Stomach (tissue), 9 donors: ENCODE measurements around the gene CFAP69. TPM values are rescaled to one million over a fixed set of nuclear protein-coding genes. Genes with fewer than 3 reads are reported as not detected.
"Not testable (repeated sequence)": the region's sequence is repeated elsewhere in the genome, so short reads cannot be mapped to it uniquely, and the experiment has no call there.

Source experiments
- DNase-seq, 2 donors: peaks; one replicate each; pipeline versions ENCODE4 v3.0.0 to v3.0.0-alpha.2; 2013 to 2019
- H3K27ac ChIP-seq, 5 donors: fragments of 200-600 bp in 4 of 5; sonication (generic) in 4 of 5; one replicate each; pipeline ENCODE4 v1.5.1; 2013 to 2019; ENCODE audit warnings: mild to moderate bottlenecking in 1 of 5, moderate library complexity in 1 of 5
- H3K27me3 ChIP-seq, 3 donors: fragments of 200-600 bp; sonication (generic); one replicate each; pipeline ENCODE4 v1.5.1; 2017 to 2019; ENCODE audit warnings: mixed run types in 1 of 3
- H3K36me3 ChIP-seq, 4 donors: fragments of 200-600 bp; sonication (generic); 1 replicate in 3 of 4; 2 replicates in 1 of 4; pipeline ENCODE4 v1.5.1; 2016 to 2019
- H3K4me1 ChIP-seq, 4 donors: fragments of 200-600 bp; sonication (generic); one replicate each; pipeline ENCODE4 v1.5.1; 2016 to 2019
- H3K4me3 ChIP-seq, 4 donors: fragments of 200-600 bp; sonication (generic) in 3 of 4; one replicate each; pipeline ENCODE4 v1.5.1; 2016 to 2019; ENCODE audit warnings: mild to moderate bottlenecking in 1 of 4
- H3K9me3 ChIP-seq, 4 donors: fragments of 200-600 bp; sonication (generic); one replicate each; pipeline ENCODE4 v1.5.1; 2016 to 2019
- EP300 ChIP-seq: sonication (generic); formaldehyde crosslinking; IDR thresholded peaks from one replicate; pipeline ENCODE4 v1.6.1; 2017; ENCODE audit warnings: antibody characterized with exemption
- POLR2A ChIP-seq, 4 donors: fragments of 450-650 bp; IDR thresholded peaks; one replicate each; pipeline ENCODE4 v1.6.1; 2016; ENCODE audit warnings: antibody characterized with exemption in 4 of 4, control low read depth in 2 of 4, mild to moderate bottlenecking in 1 of 4, moderate library complexity in 1 of 4
- POLR2AphosphoS5 ChIP-seq, 3 donors: sonication (generic); formaldehyde crosslinking; IDR thresholded peaks; one replicate each; pipeline ENCODE4 v1.6.1; 2016; ENCODE audit warnings: antibody characterized with exemption in 3 of 3
- WGBS, 5 donors: extraction: QIAGEN DNeasy Blood & Tissue Kit in 3 of 5; methylation state at CpG; one replicate each; pipeline versions ENCODE4 v1.1.5 to v1.1.7; 2013 to 2018; 5-methylcytosine and 5-hydroxymethylcytosine counted together
- intact Hi-C: fragments of 100-400 bp; cut with DNase I; formaldehyde crosslinking; loops from one replicate; pipeline ENCODE4 v1.15.1; 2023; ENCODE audit warnings: low total_unique reads
- polyA plus RNA-seq, 3 donors: library from polyadenylated mRNA; stranded (reverse); fragments of 200-250 nt; gene quantifications; one replicate each; pipeline ENCODE4 v1.2.3, GENCODE V29; 2013
- total RNA-seq, 5 donors: library from RNA; depleted of rRNA; stranded (reverse); fragments of >200 nt; gene quantifications; one replicate each; pipeline versions ENCODE4 v1.1.0 to v1.2.3, GENCODE V29; 2014 to 2016
- TF ChIP-seq, protein P1 (sequence below), 7 experiments: fragments of 450-650 bp in 4 of 7; fragments of 200-600 bp in 3 of 7; sonication (generic) in 3 of 7; IDR thresholded peaks; one replicate each; pipeline ENCODE4 v1.5.1; 2016 to 2019; ENCODE audit warnings: antibody characterized with exemption in 7 of 7, control low read depth in 2 of 7, mild to moderate bottlenecking in 1 of 7
- donor health status: healthy with polysubstance abuse.
- donor health status: Bipolar disorder and iron deficiency.
- donor health status: healthy.

CFAP69 gene
- total and polyA plus RNA-seq, 8 donors = 0.87 to 22.0 (median 5.5) TPM

DNA sequence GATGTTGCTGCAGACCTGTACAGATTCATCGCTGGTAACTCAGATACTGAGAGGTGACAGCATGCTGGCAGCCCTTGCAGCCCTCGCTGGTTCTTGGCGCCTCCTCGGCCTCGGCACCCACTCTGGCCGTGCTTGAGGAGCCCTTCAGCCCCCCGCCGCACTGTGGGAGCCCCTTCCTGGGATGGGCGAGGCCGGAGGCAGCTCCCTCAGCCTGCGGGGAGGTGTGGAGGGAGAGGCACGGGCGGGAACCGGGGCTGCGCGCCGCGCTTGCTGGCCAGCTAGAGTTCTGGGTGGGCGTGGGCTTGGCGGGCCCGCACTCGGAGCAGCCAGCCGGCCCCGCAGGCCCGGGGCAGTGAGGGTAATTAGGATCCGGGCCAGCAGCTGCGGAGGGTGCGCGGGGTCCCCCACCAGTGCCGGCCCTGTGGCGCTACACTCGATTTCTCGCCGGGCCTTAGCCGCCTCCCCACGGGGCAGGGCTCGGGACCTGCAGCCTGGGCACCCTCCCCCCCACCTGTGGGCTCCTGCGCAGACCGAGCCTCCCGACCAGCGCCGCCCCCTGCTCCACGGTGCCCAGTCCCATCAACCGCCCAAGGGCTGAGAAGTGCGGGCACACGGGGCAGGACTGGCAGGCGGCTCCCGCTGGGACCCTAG is 89.3 kb downstream of the CFAP69 start:
- H3K27ac ChIP-seq = no peak overlapping the region

DNA sequence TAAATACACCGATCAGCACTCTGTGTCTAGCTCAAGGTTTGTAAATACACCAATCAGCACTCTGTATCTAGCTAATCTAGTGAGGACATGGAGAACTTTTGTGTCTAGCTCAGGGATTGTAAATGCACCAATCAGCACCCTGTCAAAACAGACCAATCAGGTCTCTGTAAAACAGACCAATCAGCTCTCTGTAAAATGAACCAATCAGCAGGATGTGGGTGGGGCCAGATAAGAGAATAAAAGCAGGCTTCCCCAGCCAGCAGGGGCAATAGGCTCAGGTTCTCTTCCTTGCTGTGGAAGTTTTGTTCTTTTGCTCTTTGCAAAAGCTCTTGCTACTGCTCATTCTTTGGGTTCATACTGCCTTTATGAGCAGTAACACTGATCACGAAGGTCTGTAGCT is 90.0 kb downstream of the CFAP69 start:
- 84 to 95% (median 91%) methylated on average over 2 of the region's 2 CpGs for WGBS, 5 donors
- H3K27ac ChIP-seq, H3K9me3 ChIP-seq: not testable (repeated sequence)

More for the DNA sequence above, 89.3 kb downstream of the CFAP69 start:
- Histone ChIP-seq H3K4me3 (no peak overlapping the region), H3K9me3 (no peaks in the 10 kb centered on the region), H3K36me3 (no peaks in the 10 kb centered on the region), H3K4me1 (no peaks in the 10 kb centered on the region), H3K27me3 (no peaks in the 10 kb centered on the region)
- no peak for DNase-seq
- intact Hi-C loops = no loop called here
- 80 to 97% (median 93%) methylated on average over 31 to 48 of the region's 48 CpGs for WGBS, 5 donors
- TF ChIP-seq, protein P1, sequence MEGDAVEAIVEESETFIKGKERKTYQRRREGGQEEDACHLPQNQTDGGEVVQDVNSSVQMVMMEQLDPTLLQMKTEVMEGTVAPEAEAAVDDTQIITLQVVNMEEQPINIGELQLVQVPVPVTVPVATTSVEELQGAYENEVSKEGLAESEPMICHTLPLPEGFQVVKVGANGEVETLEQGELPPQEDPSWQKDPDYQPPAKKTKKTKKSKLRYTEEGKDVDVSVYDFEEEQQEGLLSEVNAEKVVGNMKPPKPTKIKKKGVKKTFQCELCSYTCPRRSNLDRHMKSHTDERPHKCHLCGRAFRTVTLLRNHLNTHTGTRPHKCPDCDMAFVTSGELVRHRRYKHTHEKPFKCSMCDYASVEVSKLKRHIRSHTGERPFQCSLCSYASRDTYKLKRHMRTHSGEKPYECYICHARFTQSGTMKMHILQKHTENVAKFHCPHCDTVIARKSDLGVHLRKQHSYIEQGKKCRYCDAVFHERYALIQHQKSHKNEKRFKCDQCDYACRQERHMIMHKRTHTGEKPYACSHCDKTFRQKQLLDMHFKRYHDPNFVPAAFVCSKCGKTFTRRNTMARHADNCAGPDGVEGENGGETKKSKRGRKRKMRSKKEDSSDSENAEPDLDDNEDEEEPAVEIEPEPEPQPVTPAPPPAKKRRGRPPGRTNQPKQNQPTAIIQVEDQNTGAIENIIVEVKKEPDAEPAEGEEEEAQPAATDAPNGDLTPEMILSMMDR (IDR thresholded peaks at IDR 0.05) = no peak
- no peak for TF ChIP-seq POLR2A (IDR thresholded peaks at IDR 0.05)

DNA sequence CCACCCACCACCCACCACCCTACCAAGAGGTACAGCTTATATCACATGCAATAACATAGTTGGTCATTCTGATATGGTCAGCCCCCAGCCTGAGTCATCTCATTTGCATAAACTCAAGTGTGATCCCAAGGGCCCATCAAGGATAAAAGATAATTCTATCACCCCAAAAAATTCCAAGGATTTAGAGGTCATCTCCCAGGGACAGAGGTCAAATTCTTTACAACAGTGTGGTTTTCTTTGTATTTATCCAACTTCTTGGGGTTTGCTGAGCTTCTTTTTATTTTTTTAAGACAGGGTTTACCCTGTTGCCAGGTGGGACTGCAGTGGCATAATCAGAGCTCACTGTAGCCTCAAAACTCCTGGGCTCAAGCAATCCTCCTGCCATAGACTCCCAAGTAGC is 92.1 kb downstream of the CFAP69 start:
- intact Hi-C loops = no loop called here
- no peaks in the 10 kb centered on the region for H3K9me3 ChIP-seq
- H3K36me3 ChIP-seq = no peaks in the 10 kb centered on the region
- no peak overlapping the region for H3K27ac ChIP-seq
- no peak overlapping the region for H3K4me3 ChIP-seq
- H3K4me1 ChIP-seq = no peaks in the 10 kb centered on the region
- no peaks in the 10 kb centered on the region for H3K27me3 ChIP-seq
- DNase-seq = no peak
- TF ChIP-seq POLR2AphosphoS5 (IDR thresholded peaks at IDR 0.05) = no peak

More for the DNA sequence above, 90.0 kb downstream of the CFAP69 start:
- H3K4me3 ChIP-seq, H3K36me3 ChIP-seq, intact Hi-C loops, DNase-seq, H3K27me3 ChIP-seq, H3K4me1 ChIP-seq: not testable (repeated sequence)

DNA sequence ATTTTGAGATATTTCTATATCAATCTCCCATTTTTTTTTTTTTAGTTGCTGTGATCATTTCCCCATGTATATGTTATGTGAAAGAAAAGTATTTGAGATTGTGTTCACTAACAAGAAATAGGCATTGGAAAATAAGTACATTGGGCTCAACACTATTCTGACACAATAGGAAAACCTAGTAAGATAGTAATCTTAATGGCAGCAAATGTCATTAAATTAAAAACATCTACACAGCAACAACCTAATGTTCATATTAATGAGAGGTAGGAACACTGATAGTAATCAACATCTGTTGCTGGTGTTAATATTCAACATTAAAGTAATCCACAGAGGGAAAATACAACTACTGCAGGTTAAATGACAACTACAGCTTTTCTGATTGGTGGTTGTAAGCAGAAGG is 100.0 kb downstream of the CFAP69 start:
- no peaks in the 10 kb centered on the region for H3K36me3 ChIP-seq
- no peak for DNase-seq
- H3K27me3 ChIP-seq = no peaks in the 10 kb centered on the region
- peak overlapping the region in 1 of 4 donors; percentile 71 for H3K4me3 ChIP-seq
- H3K9me3 ChIP-seq = no peaks in the 10 kb centered on the region
- no peak for TF ChIP-seq POLR2AphosphoS5 (IDR thresholded peaks at IDR 0.05)
- TF ChIP-seq EP300 = no peak
- no peak for TF ChIP-seq POLR2A (IDR thresholded peaks at IDR 0.05)
- TF ChIP-seq, protein P1 (IDR thresholded peaks at IDR 0.05) = no peak
- intact Hi-C loops = no loop called here
- peak overlapping the region in 1 of 5 donors; percentile 83 for H3K27ac ChIP-seq
- peaks cover 12 to 35% (median 27%) of the 10 kb centered on the region in 4 donors for H3K4me1 ChIP-seq

DNA sequence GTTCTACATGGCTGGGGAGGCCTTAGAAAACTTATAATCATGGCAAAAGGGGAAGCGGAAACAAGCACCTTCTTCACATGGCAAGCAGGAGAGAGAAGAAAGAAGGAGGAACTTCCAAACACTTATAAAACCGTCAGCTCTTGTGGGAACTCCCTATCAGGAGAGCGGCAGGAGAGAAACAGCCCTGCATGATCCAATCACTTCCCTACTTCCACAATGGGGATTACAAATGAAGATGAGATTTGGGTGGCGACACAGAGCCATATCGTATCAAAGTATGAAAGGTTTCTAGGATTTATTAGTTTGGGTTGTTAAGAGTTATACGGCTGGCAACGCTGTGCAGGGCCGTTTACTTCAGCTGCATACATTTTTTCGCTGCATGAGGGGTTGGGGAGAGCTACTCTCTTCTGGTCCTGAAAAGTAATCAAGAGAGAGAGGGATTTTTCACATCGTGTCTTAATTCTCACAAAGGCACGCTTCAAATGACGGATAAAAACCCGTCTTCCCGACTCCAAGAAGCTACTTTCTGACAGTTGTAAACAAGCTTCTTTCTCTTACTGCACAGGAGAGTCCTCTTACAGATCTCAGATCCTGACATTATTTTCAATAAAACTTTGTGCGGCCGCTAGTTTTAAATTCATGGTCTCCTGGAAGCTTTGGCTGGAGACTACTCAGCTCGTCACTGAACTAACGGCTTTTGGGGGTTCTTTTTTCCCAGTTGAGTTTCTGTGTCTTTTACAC is 100.8 kb downstream of the CFAP69 start:
- intact Hi-C loops = no loop called here
- H3K27me3 ChIP-seq = no peaks in the 10 kb centered on the region
- H3K9me3 ChIP-seq = no peaks in the 10 kb centered on the region
- TF ChIP-seq EP300 = no peak
- TF ChIP-seq POLR2A (IDR thresholded peaks at IDR 0.05) = no peak
- TF ChIP-seq, protein P1 (IDR thresholded peaks at IDR 0.05) = no peak
- TF ChIP-seq POLR2AphosphoS5 (IDR thresholded peaks at IDR 0.05) = no peak
- 7 to 9% (median 8%) methylated on average over 18 of the region's 18 CpGs for WGBS, 5 donors
- peak overlapping the region; percentile 83 to 96 (median 90) for H3K27ac ChIP-seq
- peak in 1 of 2 donors; percentile 58 for DNase-seq
- H3K36me3 ChIP-seq = no peaks in the 10 kb centered on the region
- peak overlapping the region; percentile 64 to 78 (median 68) for H3K4me3 ChIP-seq
- H3K4me1 ChIP-seq = peaks cover 12 to 35% (median 27%) of the 10 kb centered on the region in 4 donors
